IPS-15b (cell line): ENCODE data around the gene PARD3B.

Experiments
- H3K27me3 ChIP-seq: one replicate; pipeline ENCODE4 v1.6.1; 2013; ENCODE audit warnings: low read length; ENCODE audit not compliant: control insufficient read depth, insufficient read depth
- H3K36me3 ChIP-seq: one replicate; pipeline ENCODE4 v1.6.1; 2013; ENCODE audit warnings: low read length; ENCODE audit not compliant: control insufficient read depth, insufficient read depth
- H3K4me1 ChIP-seq: one replicate; pipeline ENCODE4 v1.6.1; 2013; ENCODE audit warnings: mild to moderate bottlenecking, low read length; ENCODE audit not compliant: control insufficient read depth, insufficient read depth
- H3K4me3 ChIP-seq: one replicate; pipeline ENCODE4 v1.5.1; 2013; ENCODE audit warnings: low read depth, low read length
- H3K9ac ChIP-seq: one replicate; pipeline ENCODE4 v1.6.1; 2013; ENCODE audit warnings: low read depth, mild to moderate bottlenecking, low read length
- H3K9me3 ChIP-seq: one replicate; pipeline ENCODE4 v1.6.1; 2013; ENCODE audit warnings: mild to moderate bottlenecking, low read length; ENCODE audit not compliant: control insufficient read depth, insufficient read depth

Gene PARD3B

DNA sequence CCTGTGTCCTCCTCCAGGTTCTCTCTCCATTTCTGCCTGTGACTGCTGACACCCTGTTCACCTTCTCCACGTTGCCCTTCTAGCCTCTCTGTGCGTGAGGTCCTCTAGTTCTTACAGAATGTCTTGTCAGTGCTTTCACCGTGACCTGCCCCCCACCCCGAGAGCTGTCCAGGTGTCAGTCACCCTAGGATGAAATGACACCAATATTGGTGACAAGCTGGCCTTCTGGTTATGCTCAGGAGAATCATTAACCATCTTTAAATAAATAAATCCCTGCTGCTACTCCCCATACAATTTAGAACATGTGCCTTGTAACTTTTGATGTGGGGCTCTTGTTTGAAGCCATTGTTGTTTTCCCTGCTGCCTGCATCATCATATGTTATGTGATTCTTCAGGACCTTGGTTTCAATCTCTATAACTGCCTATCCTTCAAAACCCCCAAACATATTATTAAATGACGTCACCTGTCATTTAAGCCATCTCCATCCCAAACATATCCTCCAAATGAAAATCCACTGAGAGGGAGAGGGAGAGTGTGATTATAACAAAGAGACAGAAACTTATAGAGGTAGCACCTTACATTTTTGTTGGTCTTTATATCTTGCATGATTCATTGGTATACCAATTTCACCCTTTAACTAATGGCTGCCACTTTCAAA is 496.3 kb downstream of the PARD3B start:
- H3K9me3 ChIP-seq, result no peaks in the 10 kb centered on the region
- H3K4me3 ChIP-seq, result no peak overlapping the region
- no peak overlapping the region for H3K9ac ChIP-seq
- H3K4me1 ChIP-seq, result no peaks in the 10 kb centered on the region
- no peaks in the 10 kb centered on the region for H3K36me3 ChIP-seq
- H3K27me3 ChIP-seq, result no peaks in the 10 kb centered on the region

DNA sequence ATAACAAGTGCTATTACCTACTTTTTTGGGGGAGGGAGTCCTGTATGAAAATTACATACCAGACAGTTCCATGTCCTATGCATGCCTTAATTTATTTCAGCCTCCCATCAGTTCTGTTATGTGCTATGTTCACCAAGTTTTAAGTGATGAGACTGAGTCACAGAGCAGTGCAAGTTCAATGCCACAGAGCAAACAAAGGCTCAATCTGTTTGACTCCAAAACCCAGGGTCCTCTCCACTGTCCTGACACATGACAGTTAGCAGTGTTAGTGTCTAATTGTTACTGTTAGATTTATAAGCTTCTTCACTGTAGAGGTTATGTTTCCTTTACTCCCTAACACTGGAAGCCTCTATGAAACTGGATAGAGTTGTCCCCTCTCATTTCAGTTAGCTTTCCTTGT is 498.0 kb downstream of the PARD3B start:
- Histone ChIP-seq H3K27me3 (no peaks in the 10 kb centered on the region), H3K4me1 (peaks cover 10% of the 10 kb centered on the region), H3K4me3 (no peak overlapping the region), H3K36me3 (no peaks in the 10 kb centered on the region), H3K9me3 (no peaks in the 10 kb centered on the region), H3K9ac (no peak overlapping the region)

DNA sequence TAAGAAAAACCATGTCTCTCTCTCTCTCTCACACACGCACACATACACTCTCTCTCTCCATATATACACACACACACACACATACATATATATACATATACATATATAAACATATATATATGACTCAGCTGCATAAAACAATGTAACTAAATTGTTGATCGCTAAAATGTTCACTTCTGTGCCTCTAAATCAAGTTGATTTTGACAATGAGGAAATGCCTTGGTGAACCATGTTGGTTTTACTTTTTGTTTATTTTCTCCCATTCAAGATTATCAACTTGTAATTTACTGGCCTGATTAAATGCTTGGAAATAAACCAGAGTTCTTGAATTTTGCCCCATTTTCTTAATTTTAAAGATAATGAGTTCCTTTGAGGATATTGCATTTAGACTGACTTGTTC is 500.4 kb downstream of the PARD3B start:
- Histone ChIP-seq H3K9ac (no peak overlapping the region), H3K36me3 (no peaks in the 10 kb centered on the region), H3K9me3 (no peaks in the 10 kb centered on the region), H3K27me3 (no peaks in the 10 kb centered on the region), H3K4me1 (peaks cover 10% of the 10 kb centered on the region), H3K4me3 (no peak overlapping the region)

DNA sequence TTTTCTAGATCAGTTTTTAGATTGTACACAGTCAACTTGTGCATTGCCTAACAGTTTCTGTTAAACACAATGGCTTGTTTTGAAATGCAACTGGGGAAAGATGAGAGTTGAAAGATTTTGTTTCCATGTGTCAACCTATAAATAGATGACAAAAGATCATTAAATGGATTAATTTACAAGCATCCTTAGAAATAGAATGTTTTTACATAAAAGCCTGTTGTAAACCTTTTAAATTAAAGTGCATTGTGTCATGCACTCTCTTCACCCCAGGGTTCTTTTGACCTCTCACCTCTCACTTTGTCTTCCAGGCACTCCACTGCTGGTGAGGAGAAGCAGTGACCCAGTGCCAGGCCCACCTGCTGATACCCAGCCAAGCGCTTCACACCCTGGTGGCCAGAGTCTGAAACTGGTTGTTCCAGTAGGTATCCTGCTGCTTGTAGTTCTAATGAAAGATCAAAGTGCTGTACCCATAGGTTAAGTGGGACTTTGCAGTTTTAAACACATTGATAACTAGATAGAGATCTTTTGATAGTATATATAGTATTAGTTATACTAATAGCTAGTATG is 502.1 kb downstream of the PARD3B start:
- no peak overlapping the region for H3K9ac ChIP-seq
- H3K36me3 ChIP-seq, result no peaks in the 10 kb centered on the region
- no peaks in the 10 kb centered on the region for H3K27me3 ChIP-seq
- peaks cover 10% of the 10 kb centered on the region for H3K4me1 ChIP-seq
- no peak overlapping the region for H3K4me3 ChIP-seq
- no peaks in the 10 kb centered on the region for H3K9me3 ChIP-seq

DNA sequence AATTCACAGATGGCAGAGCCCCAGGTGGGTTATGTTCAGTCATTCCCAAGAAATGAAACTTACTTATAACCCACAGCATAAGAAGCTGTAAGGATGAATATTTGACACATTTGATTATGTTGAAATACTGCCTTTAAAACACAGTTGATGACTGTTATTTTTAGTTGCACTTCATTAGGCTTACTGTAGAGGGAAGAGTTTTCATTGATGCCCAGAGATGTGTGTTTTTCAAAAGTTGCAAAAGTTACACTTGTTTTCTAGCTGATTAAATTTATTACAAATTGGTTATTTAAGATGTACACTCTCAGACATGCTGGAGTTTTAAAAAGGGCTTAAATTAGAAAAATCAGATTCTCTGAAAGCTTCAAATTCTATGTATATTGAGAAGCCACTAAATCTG is 506.1 kb downstream of the PARD3B start:
- Histone ChIP-seq H3K4me3 (no peak overlapping the region), H3K9me3 (no peaks in the 10 kb centered on the region), H3K36me3 (no peaks in the 10 kb centered on the region), H3K4me1 (peaks cover 10% of the 10 kb centered on the region), H3K9ac (no peak overlapping the region), H3K27me3 (no peaks in the 10 kb centered on the region)

DNA sequence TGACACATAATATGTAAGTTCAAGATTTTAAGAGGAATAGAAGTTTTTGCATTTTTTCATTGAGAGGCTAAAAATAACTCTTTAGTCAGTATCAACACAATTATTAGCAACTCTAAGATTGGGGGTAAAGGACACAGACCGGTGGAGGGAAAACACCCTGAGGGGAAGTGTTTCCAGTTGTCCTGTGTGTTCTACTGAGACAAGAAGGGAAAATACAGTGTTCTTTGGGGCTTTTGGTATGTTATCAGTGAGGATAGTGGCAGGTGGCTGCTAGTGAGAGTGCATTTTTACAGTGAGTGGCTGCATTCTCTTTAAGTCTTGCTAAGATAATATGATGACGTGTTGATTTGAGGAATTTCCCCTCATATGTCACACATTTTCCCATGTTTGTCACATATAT is 507.5 kb downstream of the PARD3B start:
- Histone ChIP-seq H3K36me3 (no peaks in the 10 kb centered on the region), H3K4me3 (no peak overlapping the region), H3K9ac (no peak overlapping the region), H3K4me1 (peaks cover 2% of the 10 kb centered on the region), H3K9me3 (no peaks in the 10 kb centered on the region), H3K27me3 (no peaks in the 10 kb centered on the region)

DNA sequence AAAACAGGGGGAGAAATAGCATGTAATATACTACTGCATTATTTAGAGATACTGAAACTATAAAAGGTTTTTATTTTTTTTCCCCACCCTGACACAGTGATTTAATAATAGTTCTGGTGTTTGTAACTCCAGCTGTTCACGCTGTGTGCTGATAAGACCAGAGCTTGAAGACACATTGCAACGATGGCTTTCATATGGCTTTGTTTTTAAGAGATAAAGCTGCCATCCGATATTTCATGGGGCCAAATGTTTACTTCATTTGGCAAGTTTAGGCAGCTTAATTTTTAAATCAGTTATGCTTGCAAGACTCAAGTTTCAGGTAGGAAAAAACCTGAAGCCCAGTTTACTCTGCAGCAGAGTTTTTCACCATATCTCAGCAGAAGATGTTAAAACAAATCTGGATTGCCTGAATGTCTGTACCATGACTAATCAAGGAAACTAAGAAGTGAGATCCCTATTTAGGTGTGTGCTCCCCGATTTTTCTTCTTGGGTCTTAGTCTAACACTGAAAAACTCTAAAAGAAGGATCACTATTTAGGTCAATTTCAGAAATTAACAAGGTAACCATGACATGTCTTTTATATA is 508.6 kb downstream of the PARD3B start:
- Histone ChIP-seq H3K36me3 (no peaks in the 10 kb centered on the region), H3K9ac (no peak overlapping the region), H3K27me3 (no peaks in the 10 kb centered on the region), H3K4me3 (no peak overlapping the region), H3K4me1 (no peaks in the 10 kb centered on the region), H3K9me3 (no peaks in the 10 kb centered on the region)

DNA sequence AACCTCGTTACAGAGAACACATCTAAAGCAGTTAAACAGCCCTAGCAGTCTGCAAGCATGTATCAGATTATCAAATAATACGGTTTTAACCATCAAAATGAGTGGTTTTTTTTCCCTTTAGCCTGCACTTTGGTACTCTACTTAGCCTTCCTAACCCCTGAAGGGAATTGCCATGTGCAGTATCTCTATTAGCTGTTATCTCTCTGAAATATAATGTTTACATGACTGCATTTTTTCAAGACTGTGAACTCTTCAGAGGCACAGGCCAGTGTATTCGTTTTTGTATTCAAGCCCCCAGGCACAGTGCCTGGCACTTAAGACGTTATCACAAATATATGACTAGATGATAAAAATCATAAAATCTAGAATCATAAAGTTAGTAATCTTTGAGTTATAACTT is 509.5 kb downstream of the PARD3B start:
- Histone ChIP-seq H3K4me1 (no peaks in the 10 kb centered on the region), H3K4me3 (no peak overlapping the region), H3K27me3 (no peaks in the 10 kb centered on the region), H3K9me3 (no peaks in the 10 kb centered on the region), H3K36me3 (no peaks in the 10 kb centered on the region), H3K9ac (no peak overlapping the region)

DNA sequence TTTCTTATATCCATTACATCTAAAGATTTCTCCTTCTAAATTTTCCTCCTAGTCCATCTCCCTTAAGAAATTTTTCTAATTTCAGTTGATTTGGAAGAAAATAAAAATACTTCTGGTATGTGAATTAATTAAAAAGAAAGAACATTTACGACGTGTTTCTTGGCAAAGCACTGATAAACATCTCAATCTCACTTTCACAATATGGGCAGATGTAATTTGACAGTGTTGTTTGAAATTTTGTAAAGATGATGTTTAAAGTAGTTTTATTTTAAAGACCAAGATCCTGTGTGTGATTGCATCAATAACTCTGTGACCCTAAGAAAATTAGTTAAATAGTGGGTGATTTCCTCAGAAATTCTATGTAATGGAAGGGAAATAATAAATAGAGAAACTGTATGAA is 510.0 kb downstream of the PARD3B start:
- Histone ChIP-seq H3K4me3 (no peak overlapping the region), H3K36me3 (no peaks in the 10 kb centered on the region), H3K4me1 (no peaks in the 10 kb centered on the region), H3K9ac (no peak overlapping the region), H3K9me3 (no peaks in the 10 kb centered on the region), H3K27me3 (no peaks in the 10 kb centered on the region)

DNA sequence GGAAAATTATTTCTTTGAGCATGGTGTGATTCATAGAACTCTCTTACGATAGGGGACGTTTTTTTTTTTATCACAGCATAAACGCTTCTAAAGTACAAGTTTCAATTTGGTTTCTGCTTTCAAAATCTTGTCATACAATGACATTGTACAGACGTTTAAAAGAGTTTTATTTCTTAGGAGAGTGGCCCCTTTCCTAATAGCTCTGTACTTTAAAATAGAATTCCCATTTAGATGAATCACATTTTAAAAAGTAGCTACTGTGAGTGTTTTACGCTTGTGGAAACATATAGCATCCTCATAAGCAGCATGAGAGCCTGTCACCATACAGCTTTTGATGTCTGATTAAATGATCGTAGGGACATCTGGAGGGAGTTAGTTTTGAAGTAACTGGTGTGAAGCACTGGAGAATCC is 510.9 kb downstream of the PARD3B start:
- no peaks in the 10 kb centered on the region for H3K36me3 ChIP-seq
- no peaks in the 10 kb centered on the region for H3K9me3 ChIP-seq
- no peak overlapping the region for H3K4me3 ChIP-seq
- no peaks in the 10 kb centered on the region for H3K27me3 ChIP-seq
- H3K4me1 ChIP-seq, result no peaks in the 10 kb centered on the region
- H3K9ac ChIP-seq, result no peak overlapping the region

DNA sequence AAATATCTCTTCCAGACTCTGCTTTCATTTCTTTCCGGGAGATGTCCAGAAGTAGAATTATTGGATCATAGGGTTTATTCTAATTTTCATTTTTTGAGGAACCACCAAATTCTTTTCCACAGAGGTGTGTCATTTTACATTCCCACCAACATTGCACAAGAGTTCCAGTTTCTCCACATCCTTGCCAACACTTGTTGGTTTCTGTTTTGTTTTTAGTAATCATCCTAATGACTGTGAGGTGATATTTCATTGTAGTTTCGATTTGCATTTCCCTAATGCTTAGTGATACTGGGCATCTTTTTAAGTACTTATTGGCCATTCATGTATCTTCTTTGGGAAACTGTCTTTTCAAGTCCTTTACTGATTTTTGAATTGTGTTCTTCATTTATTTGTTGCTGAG is 513.1 kb downstream of the PARD3B start:
- H3K27me3 ChIP-seq, result no peaks in the 10 kb centered on the region

DNA sequence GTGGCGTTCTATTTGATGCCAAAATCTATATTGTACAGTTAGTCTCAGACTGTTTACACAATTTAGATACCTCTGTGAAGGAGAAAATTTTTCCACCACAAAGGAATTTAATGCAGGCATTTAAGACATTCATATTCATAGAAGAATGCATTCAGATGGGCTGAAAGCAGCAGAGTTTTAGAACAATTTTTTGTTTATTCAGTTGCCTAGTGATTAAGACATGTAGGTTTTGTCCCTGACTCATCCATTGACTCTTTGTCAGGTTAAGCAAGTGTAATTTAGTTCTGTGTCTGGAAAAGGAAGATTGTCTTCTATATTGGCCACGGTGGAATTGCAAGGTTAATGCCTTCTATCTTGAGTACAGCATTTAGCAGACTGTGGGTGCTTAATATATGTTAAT is 515.0 kb downstream of the PARD3B start:
- Histone ChIP-seq H3K27me3 (no peaks in the 10 kb centered on the region), H3K9me3 (no peaks in the 10 kb centered on the region), H3K9ac (no peak overlapping the region), H3K4me3 (no peak overlapping the region), H3K36me3 (no peaks in the 10 kb centered on the region), H3K4me1 (no peaks in the 10 kb centered on the region)

More for the DNA sequence above, 513.1 kb downstream of the PARD3B start:
- Histone ChIP-seq H3K36me3 (no peaks in the 10 kb centered on the region), H3K9me3 (no peaks in the 10 kb centered on the region), H3K4me1 (no peaks in the 10 kb centered on the region), H3K9ac (no peak overlapping the region), H3K4me3 (no peak overlapping the region)
